Spleen (tissue), 7 donors: Measurements from ENCODE around the gene ACOXL.

Source experiments
- POLR2A ChIP-seq, 3 donors: fragments of 450-650 bp; IDR thresholded peaks; one replicate each; pipeline ENCODE4 v1.5.1; 2017; ENCODE audit warnings: antibody characterized with exemption in 3 of 3, mild to moderate bottlenecking in 1 of 3
- POLR2AphosphoS5 ChIP-seq, 3 donors: sonication (generic); formaldehyde crosslinking; IDR thresholded peaks; one replicate each; pipeline ENCODE4 v1.5.1; 2017; ENCODE audit warnings: antibody characterized with exemption in 3 of 3
- TF ChIP-seq, protein P1 (sequence below), 11 experiments: fragments of 200-600 bp in 7 of 11; fragments of 450-650 bp in 4 of 11; sonication (generic) in 4 of 11; IDR thresholded peaks in 8 of 11; conservative IDR thresholded peaks in 3 of 11; 1 replicate in 7 of 11; 2 replicates in 4 of 11; pipeline versions ENCODE4 v1.4.0 to v1.8.0; 2016 to 2021; ENCODE audit warnings: antibody characterized with exemption in 11 of 11, inconsistent platforms in 4 of 11, mild to moderate bottlenecking in 1 of 11
- donor health status: DM: no; HTN: no; CAD: no; lungs with moderate emphysema.
- donor health status: DM: no; HTN: no; CAD: no.
- donor health status: DM: no; HTN: no; CAD: no.

DNA sequence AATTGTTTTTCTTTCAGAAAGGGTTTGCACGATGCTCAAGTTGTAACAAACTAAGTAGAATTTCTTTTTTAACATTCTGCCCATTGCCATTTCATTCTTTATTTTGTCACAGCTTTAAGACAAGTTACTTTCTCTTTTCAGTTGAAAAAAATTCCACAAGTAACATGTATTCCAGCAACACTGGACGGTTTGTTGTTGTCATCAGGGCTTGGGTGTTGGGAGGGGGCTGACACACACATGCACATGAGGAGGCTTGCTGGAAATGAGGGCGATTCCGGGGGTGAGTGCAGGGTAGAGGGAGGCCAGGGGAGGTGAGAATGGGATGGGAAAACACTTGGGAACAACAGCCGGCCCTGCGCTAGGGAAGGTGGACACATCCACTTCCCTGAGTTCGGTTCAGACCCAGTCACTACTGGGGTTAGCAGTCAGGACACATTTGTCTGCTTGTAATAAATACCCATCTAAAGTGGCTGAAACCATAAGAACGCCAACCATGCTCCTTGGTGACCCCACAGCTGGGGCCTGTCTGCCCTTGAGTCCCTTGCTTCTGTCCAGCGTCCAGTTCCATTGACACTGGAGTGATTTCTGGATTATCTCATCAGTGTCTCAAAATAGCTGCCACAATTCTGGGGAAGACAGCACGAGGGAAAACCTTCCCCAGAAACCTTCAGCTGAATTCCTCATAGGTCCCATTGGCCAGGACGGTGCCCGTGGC lies 246.5 kb downstream of the ACOXL start:
- TF ChIP-seq, protein P1, sequence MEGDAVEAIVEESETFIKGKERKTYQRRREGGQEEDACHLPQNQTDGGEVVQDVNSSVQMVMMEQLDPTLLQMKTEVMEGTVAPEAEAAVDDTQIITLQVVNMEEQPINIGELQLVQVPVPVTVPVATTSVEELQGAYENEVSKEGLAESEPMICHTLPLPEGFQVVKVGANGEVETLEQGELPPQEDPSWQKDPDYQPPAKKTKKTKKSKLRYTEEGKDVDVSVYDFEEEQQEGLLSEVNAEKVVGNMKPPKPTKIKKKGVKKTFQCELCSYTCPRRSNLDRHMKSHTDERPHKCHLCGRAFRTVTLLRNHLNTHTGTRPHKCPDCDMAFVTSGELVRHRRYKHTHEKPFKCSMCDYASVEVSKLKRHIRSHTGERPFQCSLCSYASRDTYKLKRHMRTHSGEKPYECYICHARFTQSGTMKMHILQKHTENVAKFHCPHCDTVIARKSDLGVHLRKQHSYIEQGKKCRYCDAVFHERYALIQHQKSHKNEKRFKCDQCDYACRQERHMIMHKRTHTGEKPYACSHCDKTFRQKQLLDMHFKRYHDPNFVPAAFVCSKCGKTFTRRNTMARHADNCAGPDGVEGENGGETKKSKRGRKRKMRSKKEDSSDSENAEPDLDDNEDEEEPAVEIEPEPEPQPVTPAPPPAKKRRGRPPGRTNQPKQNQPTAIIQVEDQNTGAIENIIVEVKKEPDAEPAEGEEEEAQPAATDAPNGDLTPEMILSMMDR (IDR thresholded peaks at IDR 0.05 in 8 of 11, conservative IDR thresholded peaks at IDR 0.05 in 3 of 11): no peak
- TF ChIP-seq POLR2AphosphoS5 (IDR thresholded peaks at IDR 0.05) (peak in 1 of 3 donors; percentile 16), POLR2A (IDR thresholded peaks at IDR 0.05) (no peak)
